Measurements from ENCODE around the gene TMEM135.

The TMEM135 gene

GRCh38 chr11:87194985-87195820 lies 157.5 kb downstream of the TMEM135 start:
- DNase-seq (ENCODE audit: low read depth): no peak

GRCh38 chr11:87198266-87198881 lies 160.6 kb downstream of the TMEM135 start:
- DNase-seq (ENCODE audit: low read depth): no peak

GRCh38 chr11:87201376-87201775 lies 163.6 kb downstream of the TMEM135 start:
- DNase-seq (ENCODE audit: low read depth): no peak

- no peak for DNase-seq (ENCODE audit: low read depth)
Observed at GRCh38 chr11:87203907-87204602, 166.3 kb downstream of the TMEM135 start.

- no peak for DNase-seq (ENCODE audit: low read depth)
Observed at GRCh38 chr11:87212891-87213290, 175.2 kb downstream of the TMEM135 start.

- DNase-seq (ENCODE audit: low read depth): no peak
Observed at GRCh38 chr11:87213444-87213843, 175.7 kb downstream of the TMEM135 start.

- no peak for DNase-seq (ENCODE audit: low read depth)
Observed at GRCh38 chr11:87215236-87215635, 177.5 kb downstream of the TMEM135 start.

- DNase-seq (ENCODE audit: low read depth): peak; percentile 3
Observed at GRCh38 chr11:87219266-87219665, 181.5 kb downstream of the TMEM135 start.

GRCh38 chr11:87223816-87224215 lies 186.1 kb downstream of the TMEM135 start:
- DNase-seq (ENCODE audit: low read depth): no peak

- no peak for DNase-seq (ENCODE audit: low read depth)
Observed at GRCh38 chr11:87224486-87224885, 186.8 kb downstream of the TMEM135 start.

- no peak for DNase-seq (ENCODE audit: low read depth)
Observed at GRCh38 chr11:87228820-87229219, 191.1 kb downstream of the TMEM135 start.

- no peak for DNase-seq (ENCODE audit: low read depth)
Observed at GRCh38 chr11:87230995-87231394, 193.3 kb downstream of the TMEM135 start.

GRCh38 chr11:87232320-87232719 lies 194.6 kb downstream of the TMEM135 start:
- DNase-seq (ENCODE audit: low read depth): no peak

- no peak for DNase-seq (ENCODE audit: low read depth)
Observed at GRCh38 chr11:87235366-87235765, 197.6 kb downstream of the TMEM135 start.

- no peak for DNase-seq (ENCODE audit: low read depth)
Observed at GRCh38 chr11:87236368-87236767, 198.6 kb downstream of the TMEM135 start.

- DNase-seq (ENCODE audit: low read depth): no peak
Observed at GRCh38 chr11:87239001-87239400, 201.3 kb downstream of the TMEM135 start.

GRCh38 chr11:87239531-87239930 lies 201.8 kb downstream of the TMEM135 start:
- no peak for DNase-seq (ENCODE audit: low read depth)

- no peak for DNase-seq (ENCODE audit: low read depth)
Observed at GRCh38 chr11:87251560-87251959, 213.8 kb downstream of the TMEM135 start.

- DNase-seq (ENCODE audit: low read depth): no peak
Observed at GRCh38 chr11:87252869-87253268, 215.1 kb downstream of the TMEM135 start.

- DNase-seq (ENCODE audit: low read depth): no peak
Observed at GRCh38 chr11:87254562-87254961, 216.8 kb downstream of the TMEM135 start.

- DNase-seq (ENCODE audit: low read depth): no peak
Observed at GRCh38 chr11:87255589-87255988, 217.9 kb downstream of the TMEM135 start.

- DNase-seq (ENCODE audit: low read depth): no peak
Observed at GRCh38 chr11:87256694-87257340, 219.1 kb downstream of the TMEM135 start.
